A549 (cell line): ENCODE data around the gene FNIP2.

Experiments used
- CHD2 ChIP-seq: fragments of 150-350 bp; IDR thresholded peaks from 2 replicates; pipeline ENCODE4 v1.6.1; 2014; ENCODE audit warnings: low read length; ENCODE audit not compliant: partially characterized antibody
- CHD4 ChIP-seq: fragments of 200-600 bp; sonication (generic); IDR thresholded peaks from 2 replicates; pipeline ENCODE4 v1.6.1; 2016; ENCODE audit warnings: antibody characterized with exemption, mild to moderate bottlenecking, borderline replicate concordance
- CTCF ChIP-seq: fragments of >200 bp; sonication (Bioruptor Twin); formaldehyde crosslinking; IDR thresholded peaks from 3 replicates; pipeline ENCODE4 v1.5.1; 2016
- MAFK ChIP-seq: fragments of 450-650 bp; IDR thresholded peaks from 2 replicates; pipeline ENCODE4 v1.6.1; 2014; ENCODE audit not compliant: partially characterized antibody
- PBX3 ChIP-seq: IDR thresholded peaks from 2 replicates; pipeline ENCODE4 v1.6.1; 2012
- PHF8 ChIP-seq: fragments of 200-600 bp; sonication (generic); IDR thresholded peaks from 2 replicates; pipeline ENCODE4 v1.6.1; 2016; ENCODE audit warnings: low read depth, mild to moderate bottlenecking, antibody characterized with exemption, moderate library complexity, borderline replicate concordance
- POLR2A ChIP-seq: IDR thresholded peaks from 2 replicates; pipeline ENCODE4 v1.6.1; 2012; ENCODE audit warnings: mild to moderate bottlenecking, low read length
- RFX5 ChIP-seq: fragments of 450-650 bp; IDR thresholded peaks from 2 replicates; pipeline ENCODE4 v1.7.1; 2014; ENCODE audit warnings: antibody characterized with exemption, mild to moderate bottlenecking, moderate library complexity
- SMC3 ChIP-seq: fragments of >200 bp; sonication (Bioruptor Twin); formaldehyde crosslinking; IDR thresholded peaks from 3 replicates; pipeline ENCODE4 v1.6.1; 2018; ENCODE audit warnings: inconsistent platforms
- TP53 ChIP-seq: fragments of 250-450 bp; sonication (Bioruptor Pico); IDR thresholded peaks from 2 replicates; pipeline ENCODE4 v1.5.0; 2021; ENCODE audit warnings: mild to moderate bottlenecking, moderate library complexity
- ZNF302 ChIP-seq: fragments of 250-450 bp; sonication (Bioruptor Pico); IDR thresholded peaks from 2 replicates; pipeline ENCODE4 v1.9.0; 2021; ENCODE audit warnings: inconsistent platforms, mild to moderate bottlenecking, moderate library complexity

DNA sequence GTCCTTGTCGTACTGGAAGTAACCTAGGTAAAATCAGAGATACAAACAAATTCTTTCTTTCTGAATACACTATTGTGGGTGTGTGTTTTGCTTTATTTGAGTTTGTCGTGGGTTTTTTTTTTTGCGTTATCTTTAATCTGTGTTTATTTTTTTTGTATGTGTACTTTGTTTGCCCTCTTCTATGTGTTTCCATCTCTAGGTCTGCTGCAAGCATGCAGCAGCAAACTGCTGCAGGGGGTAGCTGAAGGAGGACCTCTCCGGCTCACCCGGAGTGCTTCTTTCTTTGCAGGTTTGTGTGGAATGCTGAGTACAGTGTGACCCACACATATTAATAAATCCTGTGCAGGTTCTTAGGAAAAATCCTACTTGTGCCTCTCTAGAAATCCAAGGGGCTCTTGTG, 64.8 kb downstream of the FNIP2 start:
- TF ChIP-seq CHD4, result no peak
- no peak for TF ChIP-seq CTCF
- no peak for TF ChIP-seq MAFK
- no peak for TF ChIP-seq TP53 (CRISPR knock-in tag)
- no peak for TF ChIP-seq RFX5
- TF ChIP-seq POLR2A, result no peak
- no peak for TF ChIP-seq SMC3
- no peak for TF ChIP-seq PBX3
- TF ChIP-seq ZNF302 (CRISPR knock-in tag), result no peak
- no peak for TF ChIP-seq PHF8
- TF ChIP-seq CHD2, result no peak
